GM10248 (cell line): ENCODE data around the gene SOCS1.
"Not testable (repeated sequence)": the region's sequence is repeated elsewhere in the genome, so short reads cannot be mapped to it uniquely, and the experiment has no call there.

Source experiments
- CTCF ChIA-PET: fragments of 300-600 bp; sonication (Branson Sonifier 250); formaldehyde crosslinking; extraction: SDS; loops from one replicate; lab custom pipeline; 2021; ENCODE audit warnings: antibody characterized with exemption; lab: Yijun Ruan, JAX
- POLR2A ChIA-PET: fragments of 350-650 bp; sonication (Branson Sonifier 250); formaldehyde crosslinking; extraction: SDS; loops from one replicate; lab custom pipeline; 2020; ENCODE audit warnings: antibody characterized with exemption; lab: Yijun Ruan, JAX
- DNase-seq: peaks from one replicate; pipeline ENCODE4 v3.0.0; 2012; ENCODE audit errors: extremely low spot score
- TF ChIP-seq, protein P1 (sequence below): IDR thresholded peaks from 2 replicates; pipeline ENCODE4 v1.5.1; 2012; ENCODE audit warnings: mild to moderate bottlenecking, low read depth; ENCODE audit errors: extremely low read depth, missing control alignments, control extremely low read depth

The SOCS1 gene

DNA sequence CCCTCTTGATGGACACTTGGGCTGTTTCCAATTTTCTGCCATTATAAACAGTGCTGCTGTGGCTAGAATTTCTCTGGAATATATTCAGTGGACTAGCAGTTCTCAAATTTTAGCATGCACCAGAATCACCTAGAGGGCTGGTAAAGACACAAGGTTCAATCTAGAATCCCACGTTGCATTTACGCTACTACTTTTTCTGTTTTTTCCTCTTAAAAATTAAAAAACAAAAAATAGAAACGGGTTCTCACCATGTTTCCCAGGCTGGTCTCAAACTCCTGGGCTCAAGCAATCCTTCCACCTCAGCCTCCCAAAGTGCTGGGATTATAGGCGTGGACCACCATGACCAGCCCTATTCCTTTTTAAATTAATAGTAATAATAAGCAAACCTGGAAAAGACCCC lies 39.7 kb upstream of the SOCS1 start:
- POLR2A ChIA-PET, result no interaction called here
- no peak for DNase-seq
- CTCF ChIA-PET, result no interaction called here
- TF ChIP-seq, protein P1, sequence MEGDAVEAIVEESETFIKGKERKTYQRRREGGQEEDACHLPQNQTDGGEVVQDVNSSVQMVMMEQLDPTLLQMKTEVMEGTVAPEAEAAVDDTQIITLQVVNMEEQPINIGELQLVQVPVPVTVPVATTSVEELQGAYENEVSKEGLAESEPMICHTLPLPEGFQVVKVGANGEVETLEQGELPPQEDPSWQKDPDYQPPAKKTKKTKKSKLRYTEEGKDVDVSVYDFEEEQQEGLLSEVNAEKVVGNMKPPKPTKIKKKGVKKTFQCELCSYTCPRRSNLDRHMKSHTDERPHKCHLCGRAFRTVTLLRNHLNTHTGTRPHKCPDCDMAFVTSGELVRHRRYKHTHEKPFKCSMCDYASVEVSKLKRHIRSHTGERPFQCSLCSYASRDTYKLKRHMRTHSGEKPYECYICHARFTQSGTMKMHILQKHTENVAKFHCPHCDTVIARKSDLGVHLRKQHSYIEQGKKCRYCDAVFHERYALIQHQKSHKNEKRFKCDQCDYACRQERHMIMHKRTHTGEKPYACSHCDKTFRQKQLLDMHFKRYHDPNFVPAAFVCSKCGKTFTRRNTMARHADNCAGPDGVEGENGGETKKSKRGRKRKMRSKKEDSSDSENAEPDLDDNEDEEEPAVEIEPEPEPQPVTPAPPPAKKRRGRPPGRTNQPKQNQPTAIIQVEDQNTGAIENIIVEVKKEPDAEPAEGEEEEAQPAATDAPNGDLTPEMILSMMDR, result no peak

DNA sequence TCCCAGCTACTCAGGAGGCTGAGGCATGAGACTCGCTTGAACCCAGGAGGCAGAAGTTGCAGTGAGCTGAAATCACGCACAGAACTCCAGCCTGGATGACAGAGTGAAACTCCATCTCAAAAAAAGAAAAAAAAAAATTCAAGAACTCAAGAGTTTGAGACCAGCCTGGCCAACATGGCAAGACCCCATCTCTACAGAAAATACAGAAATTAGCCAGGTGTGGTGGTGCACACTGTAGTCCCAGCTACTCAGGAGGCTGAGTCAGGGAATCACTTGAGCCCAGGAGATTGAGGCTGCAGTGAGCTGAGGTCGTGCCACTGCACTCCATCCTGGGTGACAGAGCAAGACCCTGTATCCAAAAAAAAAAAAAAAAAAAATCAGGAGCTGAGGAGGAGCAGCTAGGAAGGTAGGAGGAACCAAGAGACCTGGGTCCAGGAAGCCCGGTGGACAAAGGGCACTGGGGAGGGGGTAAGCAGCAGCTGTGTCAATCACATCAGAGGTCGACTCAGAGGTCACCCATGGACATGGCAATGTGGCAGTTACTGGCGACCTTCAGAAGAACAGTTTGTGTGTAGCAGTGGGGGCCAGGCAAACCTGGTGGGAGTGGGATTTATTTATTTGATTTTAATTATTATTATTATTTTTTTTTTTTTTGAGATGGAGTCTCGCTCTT lies 36.2 kb upstream of the SOCS1 start:
- no peak for DNase-seq
- CTCF ChIA-PET, result interaction anchor here (1.3 kb wide), 1 partner anchor 33 kb away, joined by 3 read pairs; no protein-coding TSS in a partner anchor
- POLR2A ChIA-PET, result interaction anchor here (1.4 kb wide), 1 partner anchor 37 kb away, joined by 3 read pairs; no protein-coding TSS in a partner anchor
- TF ChIP-seq, protein P1, result no peak

DNA sequence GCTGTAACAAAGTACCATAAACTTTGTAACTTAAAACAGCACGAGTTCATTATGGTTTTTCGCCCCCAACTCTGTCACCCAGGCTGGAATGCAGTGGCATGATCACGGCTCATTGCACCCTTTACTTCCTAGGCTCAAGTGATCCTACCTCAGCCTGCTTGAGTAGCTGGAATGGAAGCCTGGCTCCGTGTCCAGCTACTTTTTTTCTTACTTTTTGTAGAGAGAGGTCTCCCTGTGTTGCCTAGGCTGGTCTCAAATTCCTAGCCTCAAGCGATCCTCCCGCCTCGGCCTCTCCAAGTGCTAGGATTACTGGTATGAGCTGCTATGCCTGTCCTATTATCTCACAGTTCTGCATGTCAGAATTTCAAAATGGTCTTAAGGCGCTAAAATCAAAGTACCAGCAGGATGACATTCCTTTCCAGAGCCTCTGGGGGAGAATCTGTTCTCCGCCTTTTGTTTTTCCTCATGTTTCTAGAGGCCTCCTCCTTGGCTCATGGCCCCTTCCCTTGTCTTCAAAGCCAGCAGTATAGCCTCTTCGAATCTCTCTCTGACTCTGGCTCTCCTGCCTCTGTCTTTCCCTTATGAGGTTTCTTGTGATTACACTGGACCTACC lies 35.2 kb upstream of the SOCS1 start:
- TF ChIP-seq, protein P1, result no peak
- ChIA-PET CTCF (interaction anchor here (1.0 to 1.3 kb wide), 2 partner anchors 18 to 32 kb away, joined by 3 read pairs; partner anchors contain the start of gene PRM3), POLR2A (interaction anchor here (1.4 kb wide), 1 partner anchor 36 kb away, joined by 3 read pairs; no protein-coding TSS in a partner anchor)

DNA sequence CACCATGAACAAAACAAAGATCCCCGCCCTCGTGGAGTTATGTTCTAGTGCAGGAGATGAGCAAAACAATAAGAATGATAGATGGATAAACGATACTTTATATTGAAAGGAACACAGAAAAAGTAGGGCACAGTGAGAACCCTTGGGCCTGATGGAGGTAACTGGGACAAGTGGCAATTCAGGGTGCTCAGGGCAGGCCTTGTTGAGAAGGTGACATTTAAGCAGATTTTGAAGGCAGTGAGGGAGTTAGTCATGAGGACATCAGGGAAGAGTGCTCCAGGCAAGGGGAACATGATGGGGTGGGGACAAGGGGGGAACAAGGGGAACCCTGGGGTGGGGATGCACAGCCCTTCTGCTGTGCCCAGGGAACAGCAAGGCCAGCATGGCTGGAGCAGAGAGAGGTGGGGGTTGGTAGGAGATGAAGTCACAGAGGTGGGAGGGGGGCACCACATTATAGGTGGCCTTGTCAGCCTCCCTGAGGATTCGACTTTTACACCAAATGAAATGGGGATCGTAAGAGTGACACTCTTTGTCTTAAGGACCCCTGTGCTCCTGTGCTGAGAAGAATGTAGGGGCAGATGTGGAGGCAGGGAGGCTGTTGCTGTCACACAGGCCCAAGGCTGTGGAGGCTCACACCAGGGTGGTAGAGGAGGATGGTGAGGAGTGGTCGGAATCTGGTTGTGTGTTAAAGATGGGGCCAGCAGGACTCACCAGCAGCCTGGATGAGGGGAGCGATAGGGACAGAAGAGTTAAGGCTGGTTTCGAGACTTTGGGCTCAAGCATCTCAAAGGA lies 34.3 kb upstream of the SOCS1 start:
- CTCF ChIA-PET, result interaction anchor here (1.0 kb wide), 1 partner anchor 17 kb away, joined by 3 read pairs; the partner anchor contains the start of gene PRM3
- no peak for DNase-seq
- POLR2A ChIA-PET, result interaction anchor here (1.4 kb wide), 1 partner anchor 35 kb away, joined by 3 read pairs; no protein-coding TSS in a partner anchor
- TF ChIP-seq, protein P1, result no peak

More for the DNA sequence above, 35.2 kb upstream of the SOCS1 start:
- no peak for DNase-seq

DNA sequence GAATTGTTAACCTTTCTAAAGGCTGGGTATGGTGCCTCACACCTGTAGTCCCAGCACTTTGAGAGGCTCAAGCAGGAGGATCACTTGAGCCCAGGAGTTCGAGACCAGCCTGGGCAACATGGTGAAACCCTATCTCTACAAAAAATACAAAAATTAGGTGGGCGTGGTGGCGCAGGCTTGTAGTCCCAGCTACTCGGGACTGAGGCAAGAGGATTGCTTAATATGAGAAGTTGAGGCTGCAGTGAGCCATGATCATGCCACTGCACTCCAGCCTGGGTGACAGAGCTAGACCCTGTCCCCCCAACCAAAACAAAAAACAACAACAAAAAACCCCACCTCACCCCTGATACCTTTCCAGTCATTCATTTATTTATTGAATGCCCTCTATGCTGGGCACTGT lies 33.7 kb upstream of the SOCS1 start:
- POLR2A ChIA-PET, DNase-seq: not testable (repeated sequence)
- CTCF ChIA-PET, result interaction anchor here (1.2 kb wide), 1 partner anchor 9 kb away, joined by 4 read pairs; no protein-coding TSS in a partner anchor

DNA sequence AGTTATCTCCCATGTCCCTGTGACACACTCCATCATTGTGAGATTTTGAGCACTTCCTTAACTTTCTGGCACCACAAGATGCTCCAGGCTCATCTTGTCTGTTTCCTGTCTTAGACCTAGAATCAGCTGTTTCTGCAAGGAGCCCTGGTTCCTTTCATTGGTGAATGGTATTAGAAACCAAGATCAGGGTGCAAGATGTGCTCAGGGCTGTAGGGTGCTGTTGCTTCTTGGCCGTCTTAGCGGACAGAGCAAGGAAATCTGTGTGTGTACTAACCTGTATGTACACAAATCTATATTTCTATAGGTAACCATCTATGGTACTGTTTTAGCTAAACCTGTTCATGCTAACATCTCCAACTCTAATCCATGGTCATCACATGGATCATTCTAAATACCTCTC lies 33.2 kb upstream of the SOCS1 start:
- ChIA-PET POLR2A (no interaction called here), CTCF (interaction anchor here (1.1 to 1.2 kb wide), 2 partner anchors 9 to 18 kb away, joined by 3 to 4 read pairs; no protein-coding TSS in a partner anchor)
- TF ChIP-seq, protein P1, result no peak
- DNase-seq, result no peak
